ENCODE data around the gene RAB11FIP4.

Gene RAB11FIP4

DNA sequence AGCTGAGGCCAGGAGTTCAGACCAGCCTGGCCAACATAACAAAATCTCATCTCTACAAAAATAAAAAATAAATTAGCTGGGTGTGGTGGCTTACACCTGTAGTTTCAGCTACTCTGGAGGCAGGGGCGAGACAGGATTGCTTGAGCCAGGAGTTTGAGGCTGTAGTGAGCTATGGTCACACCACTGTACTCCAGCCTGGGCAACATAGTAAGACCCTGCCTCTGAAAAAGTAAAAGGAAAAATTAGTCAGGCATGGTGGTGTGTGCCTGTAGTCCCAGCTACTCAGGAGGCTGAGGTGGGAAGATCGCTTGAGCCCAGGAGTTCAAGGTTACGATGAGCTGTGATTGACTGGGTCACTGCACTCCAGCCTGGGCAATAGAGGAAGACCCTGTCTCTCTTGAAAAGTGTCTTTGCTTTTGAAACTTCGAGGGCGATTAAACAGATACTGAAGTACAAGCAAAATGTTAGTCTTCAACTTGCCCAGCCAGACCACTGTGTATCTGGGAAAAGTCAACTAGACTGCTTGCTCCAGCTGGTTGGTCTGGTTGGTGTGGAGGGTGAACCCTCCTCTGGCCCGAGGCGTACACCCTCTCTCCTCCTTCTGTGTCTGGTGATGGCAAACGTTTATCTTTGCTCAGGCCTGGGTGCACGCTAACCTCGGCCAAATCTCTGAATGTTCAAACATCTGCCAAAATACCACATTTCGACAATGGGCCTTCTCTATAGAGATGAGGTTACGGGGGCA is 174.9 kb downstream of the RAB11FIP4 start:
- no peak for DNase-seq (ENCODE audit: low read depth in 2 of 2)

GRCh38 chr17:31566992-31567373 is 175.5 kb downstream of the RAB11FIP4 start:
- no peak for DNase-seq (ENCODE audit: low read depth in 2 of 2)

- no peak for DNase-seq (ENCODE audit: low read depth in 2 of 2)
These were observed 176.6 kb downstream of the RAB11FIP4 start for GRCh38 chr17:31568121-31568520.

DNA sequence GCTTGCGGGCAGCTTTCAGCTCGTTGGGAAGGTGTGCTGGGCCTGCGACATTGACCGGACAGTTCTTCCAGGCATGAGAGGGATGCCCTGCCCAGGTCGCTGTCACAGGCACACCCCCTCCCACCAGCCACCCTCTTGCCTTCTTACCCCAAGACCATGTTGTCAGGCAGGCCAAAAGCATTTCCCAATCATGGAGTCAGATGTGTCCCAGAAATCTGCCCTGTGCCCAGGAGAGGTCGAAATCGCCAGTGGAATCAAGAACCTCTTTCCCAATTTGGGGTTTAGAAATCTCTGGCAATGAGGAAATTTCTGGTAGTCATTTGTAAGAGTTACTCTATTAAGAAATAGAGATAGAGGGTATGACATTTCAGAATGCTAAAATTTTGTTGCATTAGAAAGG is 177.1 kb downstream of the RAB11FIP4 start:
- no peak for DNase-seq (ENCODE audit: low read depth in 2 of 2)

DNA sequence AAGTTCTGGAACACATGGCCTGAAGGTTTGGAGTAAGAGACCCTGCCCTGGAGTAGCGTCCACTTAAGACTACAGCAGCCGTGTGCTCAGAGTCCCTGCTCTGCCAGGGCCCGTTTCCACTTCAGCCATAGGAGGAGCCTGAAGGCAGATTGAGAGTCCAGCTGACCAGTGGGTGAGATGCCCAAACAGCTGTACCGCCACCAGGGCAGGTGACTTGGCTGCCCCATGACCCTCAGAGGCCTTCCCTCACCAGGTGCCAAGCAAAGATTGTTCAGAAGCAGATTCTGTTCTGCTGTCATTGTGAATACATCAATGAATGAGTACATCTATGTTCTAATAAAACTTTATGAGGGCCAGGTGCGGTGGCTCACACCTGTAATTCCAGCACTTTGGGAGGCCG is 178.8 kb downstream of the RAB11FIP4 start:
- DNase-seq (ENCODE audit: low read depth in 2 of 2), result no peak

DNA sequence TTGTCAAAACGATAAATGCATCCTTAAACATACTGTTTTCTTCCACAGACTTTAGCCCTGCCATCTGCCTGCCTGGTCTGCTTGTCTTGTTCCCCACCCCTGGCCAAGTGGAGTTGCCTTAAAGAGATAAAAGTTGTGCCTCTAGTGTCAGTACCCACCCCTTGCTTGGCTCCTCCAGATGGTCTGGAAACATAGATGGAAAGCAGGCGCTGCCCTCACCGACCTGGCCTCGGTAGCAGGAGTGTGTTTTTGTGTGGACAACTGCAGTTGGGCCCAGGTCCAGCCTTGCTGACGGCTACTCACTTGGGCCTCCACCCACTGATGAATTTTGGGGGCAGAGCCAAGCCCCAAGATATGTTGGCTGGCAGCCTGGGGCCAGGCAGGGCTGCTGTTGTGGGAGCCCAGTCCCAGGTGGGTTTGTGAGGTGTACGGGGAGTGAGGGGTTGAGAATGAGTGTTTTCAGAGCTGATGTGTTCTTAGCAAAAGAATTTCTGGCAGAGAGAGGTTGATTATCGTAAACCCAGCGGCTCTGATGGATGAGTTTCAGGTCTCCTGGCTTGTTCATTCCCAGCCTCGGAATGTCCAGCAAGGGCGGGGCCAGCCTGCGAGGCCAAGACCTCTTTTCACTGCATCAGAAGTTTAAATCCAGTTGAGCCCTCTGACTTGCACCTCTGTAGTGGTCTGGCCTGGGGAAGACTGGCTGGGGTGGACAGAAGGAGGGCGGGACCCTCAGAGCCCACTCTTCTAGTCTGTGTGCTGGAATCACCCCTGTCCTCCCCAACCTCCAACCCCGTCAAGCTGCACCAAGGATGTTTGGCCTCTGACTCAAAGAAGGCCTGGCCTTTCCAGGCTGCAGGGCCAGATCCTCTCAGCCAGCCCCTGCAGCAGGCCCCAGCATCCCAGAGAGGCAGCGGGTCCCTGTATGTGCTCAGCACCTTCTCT is 179.7 kb downstream of the RAB11FIP4 start:
- no peak for DNase-seq (ENCODE audit: low read depth in 2 of 2)

DNA sequence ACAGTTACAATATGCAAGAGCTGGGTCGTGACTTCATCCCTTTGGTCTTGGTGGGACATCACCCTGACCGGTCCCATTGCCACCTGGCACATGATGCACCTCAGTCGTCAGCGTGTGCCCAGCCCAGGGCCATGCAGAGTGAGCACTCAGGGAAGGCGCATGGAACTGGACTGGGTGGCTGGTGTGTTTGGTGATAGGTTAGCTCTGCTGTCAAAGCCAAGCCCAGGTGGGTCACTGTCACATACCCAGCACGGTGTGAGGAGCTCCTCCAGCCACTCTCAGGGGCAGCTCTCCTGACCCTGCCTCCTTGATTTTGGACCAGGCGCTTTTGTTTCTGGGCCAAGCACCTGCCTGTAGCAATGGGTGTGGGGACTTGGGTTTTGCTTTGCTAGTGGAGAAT is 180.9 kb downstream of the RAB11FIP4 start:
- no peak for DNase-seq (ENCODE audit: low read depth in 2 of 2)

GRCh38 chr17:31573047-31573446 is 181.6 kb downstream of the RAB11FIP4 start:
- DNase-seq (ENCODE audit: low read depth in 2 of 2), result no peak

DNA sequence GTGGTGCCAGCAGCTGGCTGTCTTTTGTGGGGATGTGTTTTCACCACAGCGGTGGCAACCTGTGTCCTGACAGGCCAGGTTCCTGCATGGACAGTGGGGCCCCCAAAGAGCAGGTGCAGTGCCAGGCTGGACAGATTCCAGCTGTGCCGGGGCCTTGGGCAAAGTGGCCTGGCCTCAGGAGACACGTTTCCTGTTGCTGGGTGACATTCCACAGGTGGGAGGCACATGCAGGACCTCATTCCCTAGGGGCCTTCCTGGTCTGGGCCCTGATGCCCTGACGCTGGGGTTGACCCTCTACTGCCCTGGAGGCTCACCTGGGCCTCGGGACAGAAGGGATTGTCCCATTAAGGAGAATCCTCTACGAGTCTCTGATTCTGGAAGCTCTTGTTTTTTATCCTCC is 182.4 kb downstream of the RAB11FIP4 start:
- DNase-seq (ENCODE audit: low read depth in 2 of 2), result no peak

- DNase-seq (ENCODE audit: low read depth in 2 of 2), result no peak
These were observed 183.0 kb downstream of the RAB11FIP4 start for GRCh38 chr17:31574458-31574857.

GRCh38 chr17:31575043-31575442 is 183.6 kb downstream of the RAB11FIP4 start:
- DNase-seq (ENCODE audit: low read depth in 2 of 2), result no peak

- DNase-seq (ENCODE audit: low read depth in 2 of 2), result no peak
These were observed 187.8 kb downstream of the RAB11FIP4 start for GRCh38 chr17:31579265-31579664.

DNA sequence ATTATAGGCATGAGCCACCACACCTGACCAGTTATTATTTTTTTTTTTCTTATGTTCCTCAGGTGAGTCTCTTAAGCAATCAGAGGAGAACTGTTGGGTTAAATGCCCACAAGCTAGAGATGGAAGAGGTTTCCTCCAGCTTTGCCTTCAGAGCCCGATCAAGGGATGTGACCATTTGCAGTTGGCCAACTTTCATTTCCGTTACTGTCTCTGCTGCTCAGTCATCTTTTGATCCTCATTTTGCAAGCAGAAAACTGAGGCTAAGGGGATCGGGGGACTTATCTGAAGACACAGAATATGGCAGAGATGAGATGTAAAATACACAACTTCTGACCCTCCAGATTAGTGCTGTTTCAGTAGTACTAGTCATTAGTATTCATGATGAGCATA is 188.8 kb downstream of the RAB11FIP4 start:
- DNase-seq (ENCODE audit: low read depth in 2 of 2), result no peak

DNA sequence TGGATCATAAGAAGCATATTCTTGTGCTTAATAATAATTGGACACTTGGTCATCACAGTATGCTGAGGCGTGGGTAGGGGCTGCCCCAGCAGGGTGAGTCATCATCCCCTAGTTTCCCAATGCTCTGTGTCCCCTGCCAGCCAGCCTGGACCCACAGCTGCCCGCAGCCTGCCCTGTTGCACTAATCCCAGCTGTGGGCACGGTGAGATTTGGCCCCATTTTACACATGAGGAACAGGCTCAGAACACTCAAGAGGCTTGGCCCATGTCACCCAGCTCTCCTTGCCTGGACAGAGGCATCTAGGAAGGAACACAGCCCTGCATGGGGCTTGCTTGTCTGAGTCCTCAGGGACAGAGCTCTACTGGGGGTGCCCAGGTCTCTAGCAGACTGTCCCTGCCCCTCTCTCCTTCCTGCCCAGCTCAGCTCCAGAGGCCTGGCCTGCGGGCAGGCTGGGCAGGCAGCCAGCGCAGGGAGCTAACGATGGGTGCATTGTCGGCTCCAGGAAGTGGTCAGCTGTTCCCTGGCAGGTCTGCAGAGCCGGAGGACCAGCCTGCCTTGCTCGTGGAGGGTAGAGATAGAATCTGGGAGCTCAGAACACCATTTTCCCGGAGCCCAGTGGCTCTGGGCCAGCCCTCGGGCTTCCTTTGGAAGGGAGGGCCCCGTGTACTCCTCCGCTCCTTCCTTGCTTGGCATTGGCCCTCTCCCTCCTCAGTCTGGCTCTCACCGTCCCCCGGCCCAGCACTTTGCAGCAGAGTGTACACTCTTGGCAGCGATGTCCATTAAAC is 189.4 kb downstream of the RAB11FIP4 start:
- no peak for DNase-seq (ENCODE audit: low read depth in 2 of 2)

- DNase-seq (ENCODE audit: low read depth in 2 of 2), result no peak
These were observed 190.0 kb downstream of the RAB11FIP4 start for GRCh38 chr17:31581491-31581890.

DNA sequence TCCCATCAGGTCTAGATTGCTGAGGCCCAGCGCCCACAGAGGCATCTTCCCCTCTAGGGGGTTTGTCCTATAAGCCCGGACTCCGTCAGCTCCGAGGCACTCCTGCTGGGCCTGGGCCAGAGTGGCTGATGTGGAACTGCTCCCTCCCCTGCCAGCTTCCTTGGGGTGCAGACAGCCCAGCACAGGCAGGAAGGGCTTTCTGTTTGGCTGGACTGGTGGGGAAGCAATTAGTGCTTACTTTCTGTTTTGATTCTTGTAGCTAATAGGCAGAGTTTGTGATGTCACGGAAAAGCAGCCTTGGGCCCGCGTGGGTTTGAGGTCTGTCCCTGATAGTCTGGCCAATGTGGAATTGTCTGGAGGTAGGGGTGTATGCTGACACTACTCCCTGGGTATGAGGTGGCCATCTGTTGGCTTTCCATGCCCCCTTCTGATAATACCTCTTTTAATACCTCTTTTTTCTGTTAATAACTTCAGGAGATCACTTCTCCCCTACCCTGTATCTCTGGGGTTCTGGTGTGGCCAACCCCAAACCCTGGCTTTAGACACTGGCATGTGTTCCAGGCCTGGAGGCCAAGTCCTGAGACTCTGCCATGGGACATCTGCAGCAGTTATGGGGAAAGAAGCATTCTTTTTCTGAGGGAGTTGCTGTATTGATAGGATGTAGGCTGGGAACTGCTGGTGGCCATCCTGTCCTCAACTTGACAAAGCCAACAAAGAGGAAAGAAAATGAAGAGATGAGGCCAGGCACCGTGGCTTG is 190.9 kb downstream of the RAB11FIP4 start:
- no peak for DNase-seq (ENCODE audit: low read depth in 2 of 2)

DNA sequence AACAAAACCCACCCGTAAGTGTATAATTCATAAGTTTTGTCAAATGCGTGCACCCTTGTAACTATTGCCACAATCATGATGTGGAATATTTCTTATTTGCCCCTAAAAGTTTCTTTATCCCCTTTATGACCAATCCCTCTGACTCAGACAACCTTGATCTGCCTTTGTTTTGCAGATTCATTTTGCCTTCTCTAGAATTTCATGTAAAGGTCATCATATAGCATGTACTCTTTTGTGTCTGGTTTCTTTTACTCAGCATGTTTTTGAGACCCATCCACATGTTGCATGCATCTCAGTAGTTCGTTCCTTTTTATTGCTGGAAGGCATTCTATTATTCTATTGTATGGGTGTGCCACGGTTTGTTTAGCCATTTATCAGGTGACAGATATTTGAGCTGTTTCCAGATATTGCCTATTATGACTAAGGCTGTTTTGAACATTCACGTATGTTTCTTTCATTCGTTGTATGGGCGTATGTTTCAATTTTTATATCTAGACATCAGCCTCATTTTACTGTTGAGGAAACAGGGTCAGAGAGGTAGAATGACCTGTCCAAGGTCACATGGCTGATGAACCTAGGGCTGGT is 192.4 kb downstream of the RAB11FIP4 start:
- no peak for DNase-seq (ENCODE audit: low read depth in 2 of 2)

GRCh38 chr17:31584438-31585279 is 193.2 kb downstream of the RAB11FIP4 start:
- no peak for DNase-seq (ENCODE audit: low read depth in 2 of 2)

GRCh38 chr17:31585280-31585630 is 193.8 kb downstream of the RAB11FIP4 start:
- DNase-seq (ENCODE audit: low read depth in 2 of 2), result no peak

DNA sequence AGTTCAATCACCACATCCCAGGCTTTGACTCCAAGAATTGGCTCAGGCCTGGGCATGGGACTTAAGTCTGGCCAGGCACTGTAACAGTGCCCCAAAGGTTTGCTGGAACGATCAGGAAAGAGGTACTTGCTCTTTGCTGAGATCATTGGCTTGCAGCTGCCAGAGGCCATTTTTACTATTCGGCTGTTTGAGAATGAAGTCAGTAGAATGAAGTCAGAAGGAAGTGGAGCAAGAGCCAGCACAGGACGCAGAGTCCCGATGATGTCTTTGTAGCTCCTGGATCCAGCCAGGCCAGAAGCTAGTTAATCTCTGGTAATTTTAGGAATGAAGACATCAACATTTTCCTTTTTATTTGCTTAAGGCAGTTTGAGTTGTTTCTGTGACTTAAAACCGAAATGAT is 195.5 kb downstream of the RAB11FIP4 start:
- no peak for DNase-seq (ENCODE audit: low read depth in 2 of 2)
